Mesothelial cell of epicardium (in vitro differentiated cells): ENCODE results near the gene NSD2. TPM values are rescaled to one million over a fixed set of nuclear protein-coding genes. Genes with fewer than 3 reads are reported as not detected.

Experiments used
- DNase-seq, 2 experiments: peaks; one replicate each; pipeline ENCODE4 v3.0.0; 2021; ENCODE audit warnings: low spot score in 2 of 2; ENCODE audit not compliant: unreplicated experiment in 2 of 2
- H3K27ac Mint-ChIP-seq: 2 replicates; pipeline ENCODE4 v1.8.0; 2021; ENCODE audit warnings: mixed read lengths
- H3K27me3 Mint-ChIP-seq: 2 replicates; pipeline ENCODE4 v1.8.0; 2021; ENCODE audit warnings: low read depth, mixed read lengths
- H3K36me3 Mint-ChIP-seq: 2 replicates; pipeline ENCODE4 v1.8.0; 2021; ENCODE audit warnings: mixed read lengths
- H3K4me1 Mint-ChIP-seq: 2 replicates; pipeline ENCODE4 v1.8.0; 2021; ENCODE audit warnings: mixed read lengths
- H3K4me3 Mint-ChIP-seq: 2 replicates; pipeline ENCODE4 v1.8.0; 2021; ENCODE audit warnings: mild to moderate bottlenecking, moderate library complexity, mixed read lengths
- H3K9me3 Mint-ChIP-seq: 2 replicates; pipeline ENCODE4 v1.8.0; 2021; ENCODE audit warnings: mixed read lengths
- total RNA-seq: library from RNA; stranded (reverse); gene quantifications from 3 replicates; pipeline ENCODE4 v1.2.1, GENCODE V29; 2021
- TF ChIP-seq, protein P1 (sequence below): fragments of 200-600 bp; sonication (generic); IDR thresholded peaks from one replicate; pipeline ENCODE4 v1.5.0; 2021; ENCODE audit warnings: antibody characterized with exemption; ENCODE audit not compliant: unreplicated experiment

NSD2 gene
- total RNA-seq, 1 donor from 2014 or later: 119 TPM

DNA sequence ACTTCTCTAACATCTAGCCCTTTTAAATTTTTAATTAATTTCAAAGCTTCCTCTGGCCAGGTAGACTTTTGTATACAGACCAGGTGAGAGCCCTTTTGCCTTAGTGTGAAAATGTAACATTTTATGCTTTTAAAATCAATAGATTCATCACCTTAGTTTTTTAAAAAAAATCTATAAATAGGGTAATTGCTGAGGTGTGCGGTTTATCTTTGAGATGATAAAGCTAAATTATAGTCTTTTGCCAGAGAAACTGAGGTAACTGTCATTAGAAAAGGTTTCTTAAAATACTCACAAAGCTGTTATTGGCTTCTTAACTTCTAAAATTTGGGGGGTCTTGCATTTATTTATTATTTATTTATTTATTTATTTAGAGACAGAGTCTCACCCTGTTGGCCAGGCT, 74.7 kb downstream of the NSD2 start:
- peaks cover 7% of the 10 kb centered on the region for H3K36me3 Mint-ChIP-seq
- H3K4me3 Mint-ChIP-seq: no peak overlapping the region
- H3K27me3 Mint-ChIP-seq: no peaks in the 10 kb centered on the region
- no peak for DNase-seq
- H3K4me1 Mint-ChIP-seq: no peaks in the 10 kb centered on the region
- no peaks in the 10 kb centered on the region for H3K9me3 Mint-ChIP-seq
- TF ChIP-seq, protein P1, sequence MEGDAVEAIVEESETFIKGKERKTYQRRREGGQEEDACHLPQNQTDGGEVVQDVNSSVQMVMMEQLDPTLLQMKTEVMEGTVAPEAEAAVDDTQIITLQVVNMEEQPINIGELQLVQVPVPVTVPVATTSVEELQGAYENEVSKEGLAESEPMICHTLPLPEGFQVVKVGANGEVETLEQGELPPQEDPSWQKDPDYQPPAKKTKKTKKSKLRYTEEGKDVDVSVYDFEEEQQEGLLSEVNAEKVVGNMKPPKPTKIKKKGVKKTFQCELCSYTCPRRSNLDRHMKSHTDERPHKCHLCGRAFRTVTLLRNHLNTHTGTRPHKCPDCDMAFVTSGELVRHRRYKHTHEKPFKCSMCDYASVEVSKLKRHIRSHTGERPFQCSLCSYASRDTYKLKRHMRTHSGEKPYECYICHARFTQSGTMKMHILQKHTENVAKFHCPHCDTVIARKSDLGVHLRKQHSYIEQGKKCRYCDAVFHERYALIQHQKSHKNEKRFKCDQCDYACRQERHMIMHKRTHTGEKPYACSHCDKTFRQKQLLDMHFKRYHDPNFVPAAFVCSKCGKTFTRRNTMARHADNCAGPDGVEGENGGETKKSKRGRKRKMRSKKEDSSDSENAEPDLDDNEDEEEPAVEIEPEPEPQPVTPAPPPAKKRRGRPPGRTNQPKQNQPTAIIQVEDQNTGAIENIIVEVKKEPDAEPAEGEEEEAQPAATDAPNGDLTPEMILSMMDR: no peak
- no peak overlapping the region for H3K27ac Mint-ChIP-seq

DNA sequence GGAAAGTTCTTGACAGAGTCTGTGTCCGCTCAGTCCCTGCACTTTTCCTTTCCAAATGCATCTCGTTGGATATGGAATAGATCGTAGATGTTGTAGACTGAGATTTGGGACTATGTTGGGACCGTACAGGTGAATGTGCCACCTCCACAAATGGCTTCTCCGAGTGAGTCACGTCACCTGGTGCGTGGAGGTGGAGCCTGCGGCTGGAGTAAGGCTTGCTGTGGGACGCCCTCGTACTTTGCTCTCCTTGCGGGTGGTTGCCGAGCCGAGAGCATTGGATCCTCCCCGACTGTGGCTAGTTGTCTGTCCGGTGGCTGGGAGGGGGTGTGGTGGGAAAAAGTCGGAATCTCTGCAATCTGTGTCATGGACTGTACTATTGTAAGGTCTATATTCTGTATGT, 77.0 kb downstream of the NSD2 start:
- H3K4me3 Mint-ChIP-seq: no peak overlapping the region
- H3K27ac Mint-ChIP-seq: no peak overlapping the region
- H3K9me3 Mint-ChIP-seq: no peaks in the 10 kb centered on the region
- H3K27me3 Mint-ChIP-seq: no peaks in the 10 kb centered on the region
- TF ChIP-seq, protein P1: no peak
- H3K4me1 Mint-ChIP-seq: no peaks in the 10 kb centered on the region
- H3K36me3 Mint-ChIP-seq: peaks cover 7% of the 10 kb centered on the region
- DNase-seq: no peak

DNA sequence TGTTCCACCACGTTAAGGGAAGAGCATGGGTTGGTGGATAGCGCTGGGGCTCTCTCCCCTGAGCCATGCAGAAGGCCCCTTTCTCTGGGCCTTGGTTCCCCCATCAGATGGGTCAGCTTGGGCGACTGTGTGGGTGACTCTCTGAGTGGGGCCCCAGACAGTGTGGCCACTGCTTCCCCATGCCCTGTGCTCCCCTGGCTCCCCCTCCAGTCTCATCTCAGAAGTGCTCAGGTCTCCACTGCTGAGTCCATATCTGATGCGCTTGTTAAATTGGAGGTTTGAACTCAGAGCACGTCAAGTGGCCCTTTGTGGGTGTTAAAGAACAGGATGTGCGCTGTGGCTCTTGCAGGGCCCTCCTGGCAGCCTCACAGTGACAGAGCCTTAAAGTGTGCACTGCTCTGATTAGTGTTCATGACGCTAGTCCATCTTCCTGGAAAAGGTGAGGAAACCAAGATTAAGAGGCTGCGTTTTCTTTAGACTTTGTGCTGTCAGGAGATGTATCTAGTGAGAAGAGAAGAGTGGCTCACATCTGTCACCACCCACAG, 77.8 kb downstream of the NSD2 start:
- Mint-ChIP-seq H3K27me3 (no peaks in the 10 kb centered on the region), H3K4me3 (no peak overlapping the region), H3K27ac (no peak overlapping the region), H3K9me3 (no peaks in the 10 kb centered on the region), H3K4me1 (no peaks in the 10 kb centered on the region), H3K36me3 (peaks cover 5% of the 10 kb centered on the region)
- TF ChIP-seq, protein P1: no peak
- no peak for DNase-seq

DNA sequence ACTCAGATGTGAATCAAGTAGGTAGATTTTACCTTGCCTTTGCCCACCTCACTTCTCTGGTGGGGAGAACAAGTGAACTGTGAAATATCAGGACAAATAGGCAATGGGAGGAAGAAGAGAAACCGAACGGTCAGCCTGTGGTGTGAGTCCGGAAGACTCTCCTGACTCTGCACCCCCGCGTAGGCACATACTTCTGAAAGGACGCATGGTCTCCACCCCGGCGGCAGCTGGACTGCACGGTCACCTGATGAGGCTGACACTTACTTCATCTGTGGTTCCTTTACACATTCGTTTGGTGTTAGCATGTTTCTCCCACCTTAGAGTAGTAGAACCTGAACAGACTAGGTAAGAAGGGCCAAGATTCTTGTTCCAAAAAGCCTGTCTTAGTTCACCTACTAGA, 79.2 kb downstream of the NSD2 start:
- H3K36me3 Mint-ChIP-seq: peaks cover 10% of the 10 kb centered on the region
- H3K9me3 Mint-ChIP-seq: no peaks in the 10 kb centered on the region
- DNase-seq: no peak
- TF ChIP-seq, protein P1: no peak
- no peaks in the 10 kb centered on the region for H3K27me3 Mint-ChIP-seq
- H3K4me3 Mint-ChIP-seq: no peak overlapping the region
- H3K27ac Mint-ChIP-seq: no peak overlapping the region
- no peaks in the 10 kb centered on the region for H3K4me1 Mint-ChIP-seq

DNA sequence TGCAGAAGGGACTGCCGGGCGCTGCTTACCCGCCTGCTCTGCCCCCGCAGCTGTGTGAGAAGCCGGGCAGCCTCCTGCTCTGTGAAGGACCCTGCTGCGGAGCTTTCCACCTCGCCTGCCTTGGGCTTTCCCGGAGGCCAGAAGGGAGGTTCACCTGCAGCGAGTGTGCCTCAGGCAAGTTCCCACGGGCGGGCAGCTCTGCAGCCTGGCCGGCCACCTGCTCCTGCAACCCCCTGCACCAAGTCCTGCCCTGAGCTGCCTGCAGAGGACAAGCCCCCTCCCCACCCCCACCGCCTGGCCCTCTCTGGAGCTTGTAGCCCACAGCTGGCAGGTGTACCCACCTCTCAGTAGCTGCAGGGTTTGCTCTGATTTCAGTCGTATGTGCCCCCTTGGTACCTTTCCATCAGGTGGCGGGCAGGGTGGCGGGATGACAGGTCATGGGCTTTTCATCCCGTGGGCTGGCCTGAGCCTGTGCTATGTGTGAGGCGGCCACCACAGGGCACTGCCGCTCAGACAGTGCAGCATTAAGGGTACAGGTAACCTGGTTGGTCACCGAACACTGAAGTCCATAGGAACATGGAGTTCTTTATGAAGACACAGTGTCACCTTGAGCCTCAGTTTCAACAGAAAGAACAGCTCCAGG, 81.0 kb downstream of the NSD2 start:
- peaks cover 20% of the 10 kb centered on the region for H3K36me3 Mint-ChIP-seq
- H3K4me3 Mint-ChIP-seq: no peak overlapping the region
- H3K27ac Mint-ChIP-seq: no peak overlapping the region
- no peaks in the 10 kb centered on the region for H3K9me3 Mint-ChIP-seq
- no peaks in the 10 kb centered on the region for H3K4me1 Mint-ChIP-seq
- no peak for DNase-seq
- H3K27me3 Mint-ChIP-seq: no peaks in the 10 kb centered on the region
- TF ChIP-seq, protein P1: no peak
